ENCODE results near the gene TRMT44.

TRMT44 gene

GRCh38 chr4:8516061-8516573 lies 75.5 kb downstream of the TRMT44 start:
- DNase-seq: peak; percentile 62

DNA sequence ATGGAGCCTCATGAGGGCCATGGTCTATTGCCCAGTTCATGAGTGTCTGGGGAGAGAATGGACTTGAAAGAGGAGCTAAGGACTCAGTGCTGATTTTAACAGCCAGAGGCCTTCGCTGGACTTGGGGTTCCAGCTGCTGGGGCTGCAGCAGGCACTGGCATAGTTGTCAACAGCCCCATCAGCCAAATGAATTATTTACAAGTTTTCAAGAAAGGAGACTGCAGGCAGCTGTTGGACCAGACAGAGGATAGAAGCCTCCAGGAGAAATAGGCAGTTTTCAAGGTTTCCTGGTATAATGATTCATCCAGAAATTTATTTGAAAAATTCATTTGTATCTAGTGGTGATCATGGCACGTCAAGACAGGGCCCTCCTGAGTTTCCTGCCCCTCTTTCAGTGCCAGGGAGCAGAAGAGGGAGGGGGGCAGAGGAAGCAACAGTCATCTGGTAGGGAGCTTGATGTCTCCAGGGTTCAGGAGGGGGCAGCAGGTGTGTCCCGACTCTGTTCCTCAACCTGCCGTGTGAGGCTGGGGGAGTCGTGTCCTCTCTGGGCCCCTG lies 76.5 kb downstream of the TRMT44 start:
- DNase-seq: no peak

DNA sequence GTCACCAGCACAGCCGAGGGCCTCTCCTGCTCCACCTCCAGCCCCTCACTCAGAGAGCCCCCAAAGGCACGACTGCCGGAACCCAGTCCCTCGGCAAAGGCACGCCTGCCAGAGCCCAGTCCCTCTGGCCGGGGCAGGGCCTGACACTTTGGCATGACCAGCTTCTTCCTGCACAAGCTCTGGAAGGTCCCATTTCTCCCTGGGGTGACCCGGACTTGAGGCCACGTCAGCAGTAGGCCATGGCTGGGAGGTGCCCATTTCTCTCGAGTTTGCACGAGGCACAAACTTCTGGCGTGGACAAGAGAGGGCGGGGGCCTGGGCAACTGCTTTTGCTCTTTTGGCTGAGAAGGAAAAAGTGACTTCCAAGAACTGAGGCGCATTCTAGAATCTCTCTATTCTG lies 77.4 kb downstream of the TRMT44 start:
- no peak for DNase-seq

DNA sequence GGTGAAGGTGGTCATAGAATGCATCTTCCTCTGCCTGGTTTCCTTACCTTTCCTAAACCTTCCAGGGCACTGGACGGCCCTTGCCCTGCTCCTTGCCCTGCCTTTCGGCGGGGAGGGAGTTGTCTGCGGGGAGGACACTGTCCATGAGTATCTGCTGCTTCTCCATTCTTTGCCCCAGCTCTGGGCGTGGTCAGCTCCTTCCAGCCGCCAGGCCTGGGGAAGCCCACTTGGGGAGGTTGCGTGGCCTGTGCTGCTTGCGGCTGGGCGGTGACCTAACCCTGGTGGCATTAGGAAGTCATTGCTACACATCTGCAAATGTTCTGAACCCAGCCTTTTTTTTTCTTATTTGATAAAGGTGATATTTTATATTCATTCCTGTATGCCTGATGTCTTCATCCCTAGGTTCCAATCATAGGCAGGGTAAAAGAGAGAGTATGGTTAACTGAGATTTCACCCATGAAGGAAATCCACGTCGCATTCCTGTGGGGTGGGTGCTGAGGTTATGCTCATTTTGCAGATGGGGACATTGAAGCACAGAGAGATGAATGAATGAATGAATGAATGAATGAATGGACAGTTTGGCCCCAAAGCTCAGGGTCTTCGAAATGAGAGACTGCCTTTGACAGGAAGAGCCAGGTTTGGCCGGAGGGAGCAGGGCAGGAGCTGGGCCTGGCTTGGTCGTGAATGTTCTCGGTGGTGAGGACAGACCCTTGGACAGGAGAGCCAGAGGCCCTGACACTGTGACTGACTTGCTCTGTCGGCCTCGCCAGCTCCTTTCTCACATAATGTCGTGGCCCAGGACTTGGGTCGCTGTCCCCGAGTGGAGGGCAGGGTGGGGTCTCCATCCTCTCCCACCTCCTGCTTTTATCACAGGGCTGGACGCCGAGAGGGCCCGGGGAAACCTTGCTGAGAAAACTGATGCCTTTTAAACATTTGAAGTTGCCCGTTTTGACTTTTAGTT lies 81.9 kb downstream of the TRMT44 start:
- DNase-seq: no peak

DNA sequence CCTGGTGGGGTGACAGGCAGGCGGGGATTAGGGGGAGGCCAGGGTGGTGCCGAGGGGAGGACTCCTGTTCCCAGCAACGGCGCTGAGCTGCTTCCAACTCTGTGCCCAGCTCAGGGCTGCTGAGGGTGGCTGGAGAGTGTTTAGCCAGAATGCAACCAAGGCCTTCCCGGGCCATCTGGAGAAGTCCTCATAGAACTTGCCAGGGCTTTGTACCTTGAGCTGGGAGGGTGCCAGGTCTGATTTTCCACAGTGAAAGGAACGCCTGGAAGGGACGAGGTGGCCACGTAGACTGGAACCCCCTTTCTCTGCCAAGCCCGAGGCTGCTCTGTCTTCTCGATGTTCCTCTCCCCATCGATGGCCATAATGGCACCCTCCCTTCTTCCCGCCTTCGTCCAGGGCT lies 82.6 kb downstream of the TRMT44 start:
- DNase-seq: no peak

- no peak for DNase-seq
Measured at GRCh38 chr4:8523766-8524165, 83.2 kb downstream of the TRMT44 start.

DNA sequence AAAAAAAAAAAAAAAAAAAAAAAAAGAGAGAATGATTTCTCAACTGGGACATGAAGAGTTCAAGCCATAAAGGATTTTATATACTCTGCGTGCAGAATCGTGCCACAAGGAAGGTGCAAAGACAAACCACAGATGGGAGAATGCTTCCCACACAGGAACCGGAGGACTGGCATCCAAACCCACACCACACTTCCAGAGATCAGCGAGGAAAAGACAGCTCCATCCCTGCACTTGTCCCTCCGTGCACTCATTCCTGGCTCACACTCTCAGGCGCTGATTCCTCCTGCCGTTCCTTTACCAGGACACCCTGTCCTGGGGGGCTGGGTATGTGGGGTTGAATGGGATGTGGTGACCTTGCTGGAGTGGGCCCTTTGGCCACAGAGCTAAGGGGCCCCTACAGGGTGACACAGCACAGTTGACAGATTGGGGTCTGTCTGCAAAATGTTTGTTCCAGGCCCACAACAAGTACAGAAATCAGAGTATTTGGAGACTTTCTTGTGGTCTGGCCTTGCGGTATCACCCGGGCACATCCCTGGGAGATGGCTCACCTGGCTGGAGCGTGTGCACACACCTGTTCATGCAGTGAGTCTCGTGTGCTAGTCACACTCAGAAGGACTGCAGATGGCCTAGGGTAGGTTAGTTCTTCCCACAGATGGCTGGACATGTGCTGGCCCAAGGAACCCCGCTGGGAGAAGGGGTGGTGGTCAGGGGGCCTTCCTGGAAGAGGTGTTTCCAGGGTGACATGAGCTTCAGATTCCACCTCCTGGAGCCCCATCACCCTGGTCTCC lies 84.2 kb downstream of the TRMT44 start:
- no peak for DNase-seq

DNA sequence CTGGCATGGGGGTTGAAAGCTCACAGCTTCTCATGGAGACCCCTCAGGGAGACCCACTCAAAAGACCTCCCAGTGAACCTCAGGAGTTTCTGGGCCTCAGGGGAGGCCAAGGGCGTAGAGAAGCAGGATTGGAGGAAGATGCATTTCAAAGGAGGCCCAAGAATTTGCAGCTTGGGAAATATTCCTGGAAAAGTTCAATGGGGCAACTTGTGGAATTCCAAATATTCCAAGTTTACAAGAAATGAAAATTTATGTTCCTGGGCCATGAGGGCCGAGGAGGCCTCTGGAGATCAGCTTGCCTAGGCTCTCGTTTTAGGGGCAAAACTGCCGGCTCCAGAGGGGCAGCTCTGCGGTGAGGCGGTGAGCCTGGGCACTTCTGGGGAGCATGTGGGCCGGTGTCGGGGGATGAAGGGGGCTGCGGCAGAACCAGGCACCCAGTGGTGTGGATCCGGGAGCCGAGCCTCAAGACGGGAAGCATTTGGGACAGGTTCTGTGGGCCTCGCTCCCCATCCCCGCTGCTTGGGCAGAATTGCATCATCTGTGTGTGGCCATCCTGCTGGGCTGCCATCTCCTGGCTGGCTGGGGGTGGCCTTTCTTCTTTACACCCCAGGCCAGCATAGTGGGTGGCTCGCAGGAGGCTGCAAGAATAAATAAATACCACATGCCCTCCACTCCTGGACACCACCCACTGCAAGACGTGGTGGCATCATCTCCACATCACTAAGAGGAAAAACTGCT lies 85.0 kb downstream of the TRMT44 start:
- DNase-seq: no peak
